Upper lobe of right lung (tissue), 1 donor: ENCODE data around the gene SQSTM1. TPM values are rescaled to one million over a fixed set of nuclear protein-coding genes. Genes with fewer than 3 reads are reported as not detected.

Source experiments
- ATAC-seq: fragments of 200-7000 bp; cut with Tn5 transposase; one replicate; pipeline ENCODE4 v1.9.1; 2020; ENCODE audit warnings: mild to moderate bottlenecking, moderate library complexity
- DNase-seq: peaks from one replicate; pipeline ENCODE4 v3.0.0-alpha.2; 2020
- H3K27ac ChIP-seq: fragments of 200-600 bp; one replicate; pipeline ENCODE4 v1.8.0; 2022
- H3K27me3 ChIP-seq: fragments of 200-600 bp; one replicate; pipeline ENCODE4 v1.8.0; 2022; ENCODE audit warnings: mild to moderate bottlenecking
- H3K36me3 ChIP-seq: fragments of 200-600 bp; one replicate; pipeline ENCODE4 v1.8.0; 2022
- H3K4me1 ChIP-seq: fragments of 200-600 bp; one replicate; pipeline ENCODE4 v1.8.0; 2022
- H3K4me3 ChIP-seq: fragments of 200-600 bp; one replicate; pipeline ENCODE4 v1.8.0; 2022; ENCODE audit warnings: mild to moderate bottlenecking
- H3K9me3 ChIP-seq: fragments of 200-600 bp; one replicate; pipeline ENCODE4 v1.8.0; 2022
- CTCF ChIP-seq: fragments of 200-600 bp; IDR thresholded peaks from one replicate; pipeline ENCODE4 v1.8.0; 2022; ENCODE audit warnings: antibody characterized with exemption
- intact Hi-C: fragments of 100-400 bp; cut with DNase I; formaldehyde crosslinking; loops from one replicate; pipeline ENCODE4 v1.11.0; 2022
- microRNA-seq: library from miRNA; unstranded; fragments of <30 nt; microRNA quantifications from one replicate; pipeline ENCODE4 v1.2.0, GENCODE V29; 2020; ENCODE audit warnings: borderline microRNAs expressed
- total RNA-seq: library from RNA; stranded (reverse); fragmentation: NEBNext Ultra II Directional; extraction: Animal tissue kit (Norgen Biotek cat#: 25700); gene quantifications from one replicate; pipeline ENCODE4 v1.2.1, GENCODE V29; 2021
- donor health status: DM: no; HTN: yes; CAD: no; lungs with severe emphysema.

The SQSTM1 gene
- total RNA-seq, 1 donor from 2014 or later: 501 TPM

DNA sequence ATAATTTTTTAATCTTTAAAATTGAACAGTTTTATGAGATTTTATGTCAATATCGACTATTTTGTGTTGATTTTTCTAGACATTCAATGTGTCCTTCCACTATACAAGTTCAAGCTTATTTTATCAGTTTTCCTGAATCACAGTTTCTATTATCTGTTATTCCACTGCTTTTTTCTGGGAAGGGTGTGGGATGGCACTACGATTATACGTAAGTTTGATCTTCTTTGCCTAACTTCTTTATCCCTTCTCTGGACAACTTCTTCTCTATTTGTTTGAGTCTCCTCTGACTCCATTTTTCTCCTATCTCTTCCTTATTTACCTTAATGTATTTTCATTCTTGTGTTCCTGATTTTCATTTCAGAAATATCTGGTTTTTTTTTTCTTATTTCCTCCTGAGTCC, 62.5 kb downstream of the SQSTM1 start:
- no peak for DNase-seq
- Histone ChIP-seq H3K9me3 (peaks cover 9% of the 10 kb centered on the region), H3K36me3 (peaks cover 72% of the 10 kb centered on the region), H3K27ac (no peak overlapping the region), H3K4me3 (no peak overlapping the region), H3K27me3 (no peaks in the 10 kb centered on the region), H3K4me1 (no peaks in the 10 kb centered on the region)
- TF ChIP-seq CTCF: no peak
- ATAC-seq: no peak
- intact Hi-C loops: no loop called here

GRCh38 chr5:179885491-179886090, 64.9 kb downstream of the SQSTM1 start:
- Histone ChIP-seq H3K36me3 (peaks cover 65% of the 10 kb centered on the region), H3K4me1 (no peaks in the 10 kb centered on the region), H3K27ac (no peak overlapping the region), H3K27me3 (no peaks in the 10 kb centered on the region), H3K9me3 (peaks cover 9% of the 10 kb centered on the region), H3K4me3 (no peak overlapping the region)
- DNase-seq (no peak), ATAC-seq (no peak)
- TF ChIP-seq CTCF: no peak
- intact Hi-C loops: no loop called here

DNA sequence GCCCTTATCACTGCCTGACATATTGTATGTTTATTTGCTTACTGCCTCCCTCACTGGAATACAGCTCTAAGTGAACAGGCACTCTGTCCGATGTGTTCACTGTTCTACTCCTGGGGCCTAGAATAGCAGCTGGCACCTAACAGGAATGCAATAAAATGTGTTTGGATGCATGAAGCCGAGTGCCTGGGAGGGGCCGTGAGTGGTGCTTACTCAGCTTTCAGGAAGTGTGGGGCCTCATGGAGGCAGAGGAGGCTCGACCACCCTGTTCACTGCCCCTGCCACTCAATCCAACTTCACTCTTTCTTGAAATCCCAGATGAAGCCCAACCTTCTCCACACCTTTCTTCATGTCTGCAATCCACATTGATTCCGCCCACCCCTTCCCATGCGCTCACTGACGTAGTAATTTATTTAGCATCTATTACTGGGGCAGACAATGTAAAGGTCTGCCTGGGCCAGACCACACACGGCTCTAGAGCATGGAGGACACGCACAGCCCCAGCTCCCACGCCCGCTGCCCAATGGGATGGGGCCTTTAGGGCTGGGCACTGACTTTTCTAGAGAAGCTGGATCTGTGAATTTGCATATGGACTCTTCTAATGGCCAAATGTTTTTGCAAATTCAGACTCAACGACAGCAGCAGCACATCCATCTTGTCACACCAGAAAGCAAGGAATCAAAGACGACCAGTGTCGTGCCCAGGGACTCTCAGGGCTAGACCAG, 65.6 kb downstream of the SQSTM1 start:
- TF ChIP-seq CTCF: no peak
- no peaks in the 10 kb centered on the region for H3K4me1 ChIP-seq
- no peak overlapping the region for H3K27ac ChIP-seq
- no peaks in the 10 kb centered on the region for H3K27me3 ChIP-seq
- ATAC-seq: no peak
- no peak overlapping the region for H3K4me3 ChIP-seq
- intact Hi-C loops: no loop called here
- DNase-seq: no peak
- peaks cover 68% of the 10 kb centered on the region for H3K36me3 ChIP-seq
- peaks cover 9% of the 10 kb centered on the region for H3K9me3 ChIP-seq

DNA sequence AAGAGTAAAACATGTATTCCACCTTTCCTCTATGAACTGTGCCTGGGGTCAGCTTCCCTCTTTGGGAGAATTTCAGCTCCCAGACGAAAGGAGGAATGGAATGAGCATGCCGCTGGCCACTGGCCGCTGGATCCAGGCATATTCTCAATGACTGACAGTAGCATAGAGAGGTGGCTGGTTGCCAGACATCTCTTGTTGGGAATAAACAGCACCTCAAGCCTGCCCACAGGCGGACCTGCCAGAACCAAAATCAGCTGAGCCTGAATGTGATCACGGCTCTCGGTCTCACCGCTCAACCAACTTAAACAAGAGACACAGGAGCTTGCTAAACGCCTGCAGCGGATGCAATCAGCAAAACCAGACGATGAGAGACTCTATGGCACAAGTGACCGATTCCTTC, 66.4 kb downstream of the SQSTM1 start:
- Histone ChIP-seq H3K36me3 (peaks cover 76% of the 10 kb centered on the region), H3K9me3 (peaks cover 9% of the 10 kb centered on the region), H3K27me3 (no peaks in the 10 kb centered on the region), H3K4me3 (no peak overlapping the region), H3K27ac (no peak overlapping the region), H3K4me1 (no peaks in the 10 kb centered on the region)
- intact Hi-C loops: no loop called here
- no peak for TF ChIP-seq CTCF
- DNase-seq (no peak), ATAC-seq (no peak)

Small RNA genes within 50 kb of the gene (microRNA-seq; reads per million reads assigned to microRNA genes)
- not detected for gene MIR1229

Other genes with a start within 250 kb of the SQSTM1 start
- gene HNRNPH1, start 197.2 kb upstream of the SQSTM1 start, total RNA-seq: 470 TPM
- not detected for gene CBY3, start 139.9 kb upstream of the SQSTM1 start, total RNA-seq
- 630 TPM for gene CANX, start 121.9 kb upstream of the SQSTM1 start, total RNA-seq
- gene MAML1, start 88.1 kb upstream of the SQSTM1 start, total RNA-seq: 24.4 TPM
- gene LTC4S, start 26.9 kb upstream of the SQSTM1 start, total RNA-seq: 22.6 TPM
- 118 TPM for gene MGAT4B, start 14.0 kb upstream of the SQSTM1 start, total RNA-seq
- gene MRNIP, start 37.9 kb downstream of the SQSTM1 start, total RNA-seq: 25.4 TPM
- 92.4 TPM for gene TBC1D9B, start 87.0 kb downstream of the SQSTM1 start, total RNA-seq